GM23338 (cell line): ENCODE measurements around the gene WWOX.

ENCODE experiments used
- CTCF ChIP-seq, 2 experiments: fragments of 200-600 bp in 1 of 2; sonication (generic) in 1 of 2; conservative IDR thresholded peaks; 2 replicates each; pipeline versions ENCODE4 v1.5.1 to v1.6.1; 2016 to 2017; ENCODE audit warnings: antibody characterized with exemption in 2 of 2, low read depth in 2 of 2, mild to moderate bottlenecking in 2 of 2, moderate library complexity in 1 of 2
- EZH2 ChIP-seq: fragments of 200-600 bp; sonication (generic); IDR thresholded peaks from one replicate; pipeline ENCODE4 v1.8.0; 2017; ENCODE audit warnings: antibody characterized with exemption, mild to moderate bottlenecking, low read depth; ENCODE audit not compliant: unreplicated experiment
- EZH2phosphoT487 ChIP-seq: fragments of 200-600 bp; sonication (generic); IDR thresholded peaks from one replicate; pipeline ENCODE4 v1.8.1; 2018; ENCODE audit warnings: antibody characterized with exemption; ENCODE audit not compliant: unreplicated experiment
- JUNB ChIP-seq: IDR thresholded peaks from one replicate; pipeline ENCODE4 v1.6.1; 2016; ENCODE audit warnings: antibody characterized with exemption; ENCODE audit not compliant: unreplicated experiment

DNA sequence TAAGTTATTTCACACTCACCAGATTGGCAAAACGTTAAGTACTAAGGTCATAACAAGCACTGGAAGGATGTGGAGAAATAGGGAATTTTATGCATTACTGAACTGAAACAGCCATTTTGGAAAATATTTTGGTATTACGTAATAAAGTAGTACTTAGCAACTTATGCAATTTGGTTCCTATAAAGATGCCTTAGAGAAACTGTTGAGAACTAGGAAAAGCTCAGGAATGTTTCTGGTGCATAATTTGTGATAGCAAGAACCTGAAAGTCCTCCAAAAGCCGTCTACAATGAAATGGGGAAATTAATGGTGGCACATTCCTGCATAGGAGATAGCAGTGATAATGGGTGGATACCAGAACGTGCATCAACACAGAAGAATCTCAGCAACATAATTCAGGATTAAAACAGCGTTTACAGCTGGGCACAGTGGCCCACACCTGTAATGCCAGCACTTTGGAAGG lies 472.5 kb downstream of the WWOX start:
- TF ChIP-seq EZH2 (no peak), CTCF (conservative IDR thresholded peaks at IDR 0.05; ENCODE audit: low read depth in 2 of 2) (no peak), EZH2phosphoT487 (no peak), JUNB (no peak)
